ENCODE data around the gene NUP160.
A peak's percentile ranks its signal among the peaks of the same experiment; 100 is the strongest.
"Not testable (repeated sequence)": the region's sequence is repeated elsewhere in the genome, so short reads cannot be mapped to it uniquely, and the experiment has no call there.

The NUP160 gene

GRCh38 chr11:47784785-47785381 is 63.3 kb downstream of the NUP160 start:
- no peak for DNase-seq

- DNase-seq: no peak
Measured at GRCh38 chr11:47783087-47783610, 65.0 kb downstream of the NUP160 start.

GRCh38 chr11:47778878-47779483 is 69.2 kb downstream of the NUP160 start:
- no peak for DNase-seq

- DNase-seq: no peak
Measured at GRCh38 chr11:47775240-47775869, 72.8 kb downstream of the NUP160 start.

GRCh38 chr11:47773882-47774281 is 74.3 kb downstream of the NUP160 start:
- DNase-seq: no peak

- DNase-seq: not testable (repeated sequence)
Measured at GRCh38 chr11:47769556-47769955, 78.6 kb downstream of the NUP160 start.

- peak; percentile 31 for DNase-seq
Measured at GRCh38 chr11:47768101-47768612, 80.0 kb downstream of the NUP160 start.

GRCh38 chr11:47766509-47767227 is 81.5 kb downstream of the NUP160 start:
- DNase-seq: peak; percentile 81

- DNase-seq: peak; percentile 9
Measured at GRCh38 chr11:47765086-47765485, 83.1 kb downstream of the NUP160 start.

- not testable (repeated sequence) for DNase-seq
Measured at GRCh38 chr11:47759291-47759690, 88.9 kb downstream of the NUP160 start.

GRCh38 chr11:47756208-47756607 is 91.9 kb downstream of the NUP160 start:
- no peak for DNase-seq

- no peak for DNase-seq
Measured at GRCh38 chr11:47750725-47751124, 97.4 kb downstream of the NUP160 start.

- not testable (repeated sequence) for DNase-seq
Measured at GRCh38 chr11:47742494-47742893, 105.7 kb downstream of the NUP160 start.

GRCh38 chr11:47737817-47738216 is 110.3 kb downstream of the NUP160 start:
- not testable (repeated sequence) for DNase-seq

GRCh38 chr11:47732271-47732670 is 115.9 kb downstream of the NUP160 start:
- no peak for DNase-seq

GRCh38 chr11:47731475-47731874 is 116.7 kb downstream of the NUP160 start:
- DNase-seq: no peak

Measured in CD4-positive, alpha-beta T cell treated with Interleukin-17A for 1 hour (primary cell).